Suprapubic skin (tissue), 4 donors: ENCODE measurements around the gene IL1RAPL2. TPM values are rescaled to one million over a fixed set of nuclear protein-coding genes. Genes with fewer than 3 reads are reported as not detected.

ENCODE experiments used
- DNase-seq, 2 donors: peaks; one replicate each; pipeline ENCODE4 v3.0.0-alpha.2; 2019; ENCODE audit warnings: low spot score in 2 of 2
- H3K27ac ChIP-seq: fragments of 200-600 bp; sonication (generic); one replicate; pipeline ENCODE4 v1.5.1; 2019
- H3K27me3 ChIP-seq: fragments of 200-600 bp; sonication (generic); one replicate; pipeline ENCODE4 v1.5.1; 2019
- H3K36me3 ChIP-seq: fragments of 200-600 bp; sonication (generic); one replicate; pipeline ENCODE4 v1.5.1; 2019
- H3K4me1 ChIP-seq: fragments of 200-600 bp; sonication (generic); one replicate; pipeline ENCODE4 v1.5.1; 2019
- H3K4me3 ChIP-seq: fragments of 200-600 bp; sonication (generic); one replicate; pipeline ENCODE4 v1.5.1; 2019; ENCODE audit warnings: mild to moderate bottlenecking
- H3K9me3 ChIP-seq: fragments of 200-600 bp; sonication (generic); one replicate; pipeline ENCODE4 v1.5.1; 2019
- EP300 ChIP-seq: sonication (generic); formaldehyde crosslinking; IDR thresholded peaks from one replicate; pipeline ENCODE4 v1.6.1; 2017; ENCODE audit warnings: antibody characterized with exemption
- POLR2A ChIP-seq, 2 donors: fragments of 450-650 bp; IDR thresholded peaks; one replicate each; pipeline ENCODE4 v1.6.1; 2017; ENCODE audit warnings: antibody characterized with exemption in 2 of 2, mild to moderate bottlenecking in 2 of 2, moderate library complexity in 2 of 2
- POLR2AphosphoS5 ChIP-seq, 3 donors: sonication (generic); formaldehyde crosslinking; IDR thresholded peaks; one replicate each; pipeline ENCODE4 v1.6.1; 2017; ENCODE audit warnings: antibody characterized with exemption in 3 of 3
- WGBS: methylation state at CpG from one replicate; pipeline ENCODE4 v1.1.5; 2018; 5-methylcytosine and 5-hydroxymethylcytosine counted together
- total RNA-seq, 4 donors: library from RNA; depleted of rRNA; stranded (reverse); fragments of >200 nt; gene quantifications; one replicate each; pipeline ENCODE4 v1.1.0, GENCODE V29; 2016
- TF ChIP-seq, protein P1 (sequence below), 2 donors: fragments of 200-600 bp in 1 of 2; fragments of 450-650 bp in 1 of 2; sonication (generic) in 1 of 2; IDR thresholded peaks; one replicate each; pipeline ENCODE4 v1.5.1; 2016 to 2019; ENCODE audit warnings: antibody characterized with exemption in 2 of 2, mild to moderate bottlenecking in 1 of 2, moderate library complexity in 1 of 2

IL1RAPL2 gene
- total RNA-seq, 4 donors from 2014 or later, result 0.21 to 0.42 (median 0.25) TPM; not detected in 1

DNA sequence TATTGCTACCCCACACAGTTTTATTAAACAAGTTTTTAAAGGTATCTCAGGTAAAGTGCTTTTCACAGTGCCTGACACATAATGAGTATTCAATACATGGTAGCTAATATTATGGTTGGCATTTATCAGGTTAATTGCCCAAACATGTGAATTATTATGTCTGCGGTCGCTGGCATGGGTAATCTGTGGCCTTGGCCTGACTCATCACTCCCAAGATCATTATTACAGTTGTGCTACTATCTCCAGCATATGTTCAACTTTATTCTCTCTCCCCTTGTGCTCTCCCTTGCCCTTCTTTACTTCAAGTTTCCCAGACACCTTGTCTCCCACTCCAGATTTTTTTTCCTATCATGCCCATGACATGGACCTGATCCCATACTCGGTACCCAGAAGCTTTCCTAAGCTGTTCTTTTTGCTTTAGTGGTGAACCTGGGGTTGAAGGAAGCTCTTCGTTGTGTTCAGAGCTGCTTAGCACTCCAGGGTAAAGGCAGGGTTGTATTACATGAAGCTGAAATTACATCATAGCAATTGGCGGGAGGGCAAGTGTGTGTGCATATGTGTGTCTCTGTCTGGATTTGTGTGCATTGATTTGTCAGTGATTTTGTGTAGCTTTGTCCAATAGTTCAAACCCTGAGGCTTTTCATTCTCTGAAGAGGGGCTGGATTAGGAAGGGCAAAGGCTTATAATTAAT is 1079.8 kb downstream of the IL1RAPL2 start:
- DNase-seq, result no peak
- Histone ChIP-seq H3K27ac (no peak overlapping the region), H3K36me3 (no peaks in the 10 kb centered on the region), H3K4me3 (no peak overlapping the region), H3K4me1 (no peaks in the 10 kb centered on the region), H3K27me3 (no peaks in the 10 kb centered on the region), H3K9me3 (no peaks in the 10 kb centered on the region)
- WGBS, result 66% methylated on average over 5 of the region's 5 CpGs
- TF ChIP-seq POLR2A (IDR thresholded peaks at IDR 0.05) (no peak), EP300 (no peak), POLR2AphosphoS5 (IDR thresholded peaks at IDR 0.05) (no peak)
- TF ChIP-seq, protein P1, sequence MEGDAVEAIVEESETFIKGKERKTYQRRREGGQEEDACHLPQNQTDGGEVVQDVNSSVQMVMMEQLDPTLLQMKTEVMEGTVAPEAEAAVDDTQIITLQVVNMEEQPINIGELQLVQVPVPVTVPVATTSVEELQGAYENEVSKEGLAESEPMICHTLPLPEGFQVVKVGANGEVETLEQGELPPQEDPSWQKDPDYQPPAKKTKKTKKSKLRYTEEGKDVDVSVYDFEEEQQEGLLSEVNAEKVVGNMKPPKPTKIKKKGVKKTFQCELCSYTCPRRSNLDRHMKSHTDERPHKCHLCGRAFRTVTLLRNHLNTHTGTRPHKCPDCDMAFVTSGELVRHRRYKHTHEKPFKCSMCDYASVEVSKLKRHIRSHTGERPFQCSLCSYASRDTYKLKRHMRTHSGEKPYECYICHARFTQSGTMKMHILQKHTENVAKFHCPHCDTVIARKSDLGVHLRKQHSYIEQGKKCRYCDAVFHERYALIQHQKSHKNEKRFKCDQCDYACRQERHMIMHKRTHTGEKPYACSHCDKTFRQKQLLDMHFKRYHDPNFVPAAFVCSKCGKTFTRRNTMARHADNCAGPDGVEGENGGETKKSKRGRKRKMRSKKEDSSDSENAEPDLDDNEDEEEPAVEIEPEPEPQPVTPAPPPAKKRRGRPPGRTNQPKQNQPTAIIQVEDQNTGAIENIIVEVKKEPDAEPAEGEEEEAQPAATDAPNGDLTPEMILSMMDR (IDR thresholded peaks at IDR 0.05), result no peak

DNA sequence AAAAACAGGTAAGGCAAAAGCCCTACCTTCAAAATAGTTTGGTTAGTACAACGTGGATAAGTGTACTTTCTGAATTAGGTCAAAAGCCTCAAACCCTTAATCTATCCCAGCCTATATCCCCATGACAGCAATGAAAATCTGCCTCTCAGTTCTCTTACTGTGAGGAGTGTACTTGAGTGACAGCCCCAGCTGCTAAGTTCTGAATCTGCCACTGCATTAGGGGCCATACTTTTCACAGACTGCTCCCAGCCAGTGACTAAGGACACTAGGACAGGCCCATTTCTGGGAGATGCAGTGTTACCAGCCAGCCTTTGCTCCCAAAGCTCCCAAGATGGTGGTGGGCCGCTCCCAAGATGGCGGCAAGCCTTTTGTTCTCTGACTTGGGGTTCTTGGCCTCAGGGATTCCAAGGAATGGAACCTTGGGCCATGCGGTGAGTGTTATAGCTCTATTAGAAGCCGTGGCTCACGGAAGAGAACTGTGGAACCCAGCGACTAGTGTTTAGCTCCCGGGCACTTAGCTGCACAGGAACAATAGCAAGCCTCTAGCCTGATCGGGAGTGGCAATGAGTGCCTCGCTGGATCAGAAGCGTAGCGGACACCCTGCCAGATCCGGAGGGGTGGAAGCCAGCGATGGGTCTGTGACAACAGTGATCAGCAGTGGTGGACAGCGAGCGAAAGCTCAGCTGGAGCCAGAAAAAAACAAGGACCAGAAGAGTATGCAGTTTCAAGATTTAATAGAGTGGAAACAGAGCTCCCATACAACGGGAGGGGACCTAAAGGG is 1080.8 kb downstream of the IL1RAPL2 start:
- no peak overlapping the region for H3K27ac ChIP-seq
- H3K4me3 ChIP-seq, result no peak overlapping the region
- no peak for TF ChIP-seq POLR2A (IDR thresholded peaks at IDR 0.05)
- no peak for TF ChIP-seq EP300
- TF ChIP-seq, protein P1 (IDR thresholded peaks at IDR 0.05), result no peak
- no peak for DNase-seq
- no peaks in the 10 kb centered on the region for H3K27me3 ChIP-seq
- 84% methylated on average over 17 of the region's 17 CpGs for WGBS
- H3K9me3 ChIP-seq, result no peaks in the 10 kb centered on the region
- H3K4me1 ChIP-seq, result no peaks in the 10 kb centered on the region
- H3K36me3 ChIP-seq, result no peaks in the 10 kb centered on the region

DNA sequence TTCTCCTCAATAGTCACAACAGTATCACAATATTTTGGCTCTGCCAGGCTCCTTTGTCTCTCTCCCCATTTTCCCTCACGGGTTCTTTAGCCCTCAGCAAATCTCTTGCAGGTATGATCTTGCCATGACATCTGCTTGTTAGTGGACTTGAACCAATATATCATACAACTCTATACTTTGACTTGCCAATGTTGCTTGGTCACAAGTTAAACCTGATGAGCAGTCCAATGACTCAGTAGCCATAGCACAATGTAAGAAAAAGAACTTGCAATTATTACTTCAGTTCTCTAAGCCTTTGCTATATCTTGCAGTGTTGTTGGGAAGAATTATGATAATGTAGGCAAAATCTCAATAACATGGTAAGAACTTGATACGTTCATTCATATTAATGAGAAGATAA is 1081.8 kb downstream of the IL1RAPL2 start:
- no peaks in the 10 kb centered on the region for H3K9me3 ChIP-seq
- H3K4me1 ChIP-seq, result no peaks in the 10 kb centered on the region
- TF ChIP-seq EP300, result no peak
- TF ChIP-seq, protein P1 (IDR thresholded peaks at IDR 0.05), result no peak
- no peak for TF ChIP-seq POLR2AphosphoS5 (IDR thresholded peaks at IDR 0.05)
- no peak for TF ChIP-seq POLR2A (IDR thresholded peaks at IDR 0.05)
- H3K4me3 ChIP-seq, result no peak overlapping the region
- H3K27ac ChIP-seq, result no peak overlapping the region
- no peaks in the 10 kb centered on the region for H3K36me3 ChIP-seq
- DNase-seq, result no peak
- no peaks in the 10 kb centered on the region for H3K27me3 ChIP-seq
- WGBS, result 63% methylated on average over 2 of the region's 2 CpGs

DNA sequence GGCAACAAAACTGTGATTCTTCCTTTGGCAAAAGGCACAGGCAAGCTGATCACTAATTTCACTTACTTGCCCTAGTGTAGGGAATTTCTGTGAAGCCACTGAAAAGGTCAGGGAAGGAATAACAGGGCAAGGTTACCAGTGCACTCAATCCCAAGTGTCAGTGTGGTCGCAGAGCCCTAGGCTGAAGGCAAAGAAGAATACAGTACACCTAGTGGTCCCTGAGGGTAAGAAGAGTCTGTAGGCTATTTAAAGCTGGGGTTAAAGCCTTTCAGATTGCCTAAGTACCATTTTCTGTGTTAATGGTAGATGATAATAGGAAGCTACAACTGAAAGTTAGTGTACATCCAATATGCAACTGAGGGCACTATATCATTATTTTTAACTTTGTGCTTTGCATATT is 1082.7 kb downstream of the IL1RAPL2 start:
- DNase-seq, result no peak
- no peaks in the 10 kb centered on the region for H3K36me3 ChIP-seq
- H3K4me3 ChIP-seq, result no peak overlapping the region
- 100% methylated on average over 1 of the region's 1 CpG for WGBS
- H3K27ac ChIP-seq, result no peak overlapping the region
- no peaks in the 10 kb centered on the region for H3K9me3 ChIP-seq
- H3K27me3 ChIP-seq, result no peaks in the 10 kb centered on the region
- TF ChIP-seq, protein P1 (IDR thresholded peaks at IDR 0.05), result no peak
- TF ChIP-seq EP300 (no peak), POLR2AphosphoS5 (IDR thresholded peaks at IDR 0.05) (no peak), POLR2A (IDR thresholded peaks at IDR 0.05) (no peak)
- no peaks in the 10 kb centered on the region for H3K4me1 ChIP-seq

DNA sequence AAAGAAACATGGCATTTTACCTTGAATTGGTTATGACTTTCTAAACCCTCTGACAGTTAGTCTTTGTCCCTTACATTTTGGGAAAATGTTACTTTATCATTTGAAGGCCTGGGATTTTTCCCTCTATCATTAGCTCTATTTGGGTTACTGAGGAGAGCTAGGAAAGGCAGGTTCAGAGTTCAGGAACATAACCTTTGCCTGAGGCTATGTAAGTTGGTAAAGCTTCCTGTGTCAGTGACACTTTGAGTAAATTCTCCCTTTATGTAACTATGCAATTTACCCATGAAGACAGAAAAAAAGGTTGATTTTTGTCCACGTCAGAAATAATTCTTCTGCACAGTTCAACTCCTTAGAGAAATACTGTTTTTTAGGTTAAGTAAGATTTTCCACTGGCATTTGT is 1084.6 kb downstream of the IL1RAPL2 start:
- Histone ChIP-seq H3K4me3 (no peak overlapping the region), H3K9me3 (no peaks in the 10 kb centered on the region), H3K27ac (no peak overlapping the region), H3K4me1 (no peaks in the 10 kb centered on the region), H3K36me3 (no peaks in the 10 kb centered on the region), H3K27me3 (no peaks in the 10 kb centered on the region)
- WGBS, result 41% methylated on average over 1 of the region's 1 CpG
- TF ChIP-seq, protein P1 (IDR thresholded peaks at IDR 0.05), result no peak
- TF ChIP-seq POLR2AphosphoS5 (IDR thresholded peaks at IDR 0.05) (no peak), POLR2A (IDR thresholded peaks at IDR 0.05) (no peak), EP300 (no peak)
- DNase-seq, result no peak
